SK-N-DZ (cell line): ENCODE data around the gene DDX49.
A peak's percentile ranks its signal among the peaks of the same experiment; 100 is the strongest.

ENCODE experiments used
- DNase-seq: peaks from one replicate; pipeline ENCODE4 v3.0.0-alpha.2; 2015; ENCODE audit warnings: low spot score

The DDX49 gene

GRCh38 chr19:18940769-18941627 is 21.5 kb downstream of the DDX49 start, which contains the start of gene HOMER3:
HOMER3 (minus strand) TSS chr19:18941217; CDS start chr19:18938982, 2,235 bp downstream.
- DNase-seq = peak; percentile 41

GRCh38 chr19:18941628-18942354 is 22.3 kb downstream of the DDX49 start:
- no peak for DNase-seq

GRCh38 chr19:18942692-18943091 is 23.2 kb downstream of the DDX49 start:
- DNase-seq = no peak

GRCh38 chr19:18943465-18943864 is 23.9 kb downstream of the DDX49 start:
- no peak for DNase-seq

GRCh38 chr19:18945297-18945696 is 25.8 kb downstream of the DDX49 start:
- no peak for DNase-seq

DNA sequence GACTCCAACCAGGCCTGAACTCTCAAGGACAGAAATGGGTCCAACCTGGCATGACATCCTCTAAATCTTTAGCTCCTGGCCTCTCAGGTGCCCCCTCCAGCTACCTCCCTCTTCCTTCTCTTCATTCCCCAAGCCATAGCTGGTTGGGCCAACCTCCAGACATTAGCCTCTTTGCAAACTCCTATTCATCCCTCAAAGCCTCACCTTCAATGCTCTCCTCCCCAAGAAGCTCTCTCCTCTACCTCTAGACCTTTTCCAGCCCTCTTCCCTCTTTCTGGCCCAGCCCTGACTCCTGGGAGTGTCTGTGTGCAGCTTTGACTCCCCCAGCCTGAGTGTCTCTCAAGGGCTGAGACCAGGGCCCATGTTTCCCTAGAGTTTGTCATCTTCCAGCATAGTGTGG is 26.8 kb downstream of the DDX49 start:
- DNase-seq = no peak

DNA sequence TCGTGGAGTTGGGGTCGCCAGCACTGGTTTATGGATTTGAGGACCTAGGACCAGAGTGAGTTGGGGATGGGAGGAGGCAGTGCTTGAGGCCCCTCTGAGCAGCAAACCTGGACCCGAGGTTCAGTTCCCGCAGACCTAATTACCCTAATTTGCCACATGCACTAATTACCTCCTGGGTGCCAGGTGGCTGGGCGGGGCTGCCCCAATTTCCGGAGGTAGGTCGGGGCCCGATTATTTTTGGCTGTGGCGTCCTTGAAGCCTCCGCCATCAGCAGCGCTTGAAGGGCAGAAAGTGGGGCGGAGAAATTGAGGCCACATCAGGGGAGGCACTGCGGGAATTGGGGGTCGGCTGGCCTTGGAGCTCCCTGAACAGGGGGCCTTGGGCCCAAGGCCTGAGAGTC is 27.4 kb downstream of the DDX49 start:
- DNase-seq = no peak

DNA sequence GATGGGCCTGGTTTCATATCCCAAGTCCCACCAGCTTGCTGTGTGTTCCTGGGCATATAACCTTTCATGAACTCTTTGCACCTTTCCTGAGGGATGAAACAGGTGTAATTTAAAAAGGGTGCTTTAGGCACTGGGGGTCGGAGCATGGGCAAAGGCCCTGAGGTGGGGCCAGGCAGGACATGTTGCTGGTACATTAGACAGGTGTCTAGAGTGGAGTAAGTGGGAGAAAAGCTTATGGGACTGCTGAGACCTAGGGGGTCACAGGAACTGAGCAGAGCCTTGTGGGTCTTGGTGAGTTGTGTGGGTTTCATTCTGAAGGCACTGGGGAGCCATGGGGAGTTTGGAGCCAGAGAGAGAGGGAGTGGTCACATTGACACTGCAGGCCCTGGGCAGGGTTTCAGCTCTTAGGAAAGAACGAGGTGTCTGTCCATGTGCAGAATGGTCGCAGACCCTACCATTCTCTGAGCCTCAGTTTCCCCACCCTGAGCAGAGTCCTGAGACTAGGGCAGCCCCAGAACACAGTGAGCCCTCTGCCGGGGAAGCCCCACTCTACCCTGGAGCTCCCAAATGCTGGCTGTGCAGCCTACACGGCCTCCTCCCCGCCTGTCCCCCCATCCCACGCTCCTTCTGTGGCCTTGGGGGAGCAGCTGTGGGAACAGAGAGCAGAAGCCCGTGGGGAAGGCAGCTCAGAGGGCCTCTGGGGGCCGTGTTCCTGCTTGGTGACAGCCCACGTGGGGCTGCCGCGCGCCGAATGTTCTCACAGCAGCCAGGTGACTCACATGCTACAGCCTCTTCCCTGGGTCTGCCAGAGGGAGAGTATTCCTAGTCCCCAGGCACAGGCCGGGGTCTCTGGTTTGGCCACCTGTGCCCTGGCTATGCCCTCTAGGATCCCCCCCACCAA is 28.8 kb downstream of the DDX49 start:
- no peak for DNase-seq

DNA sequence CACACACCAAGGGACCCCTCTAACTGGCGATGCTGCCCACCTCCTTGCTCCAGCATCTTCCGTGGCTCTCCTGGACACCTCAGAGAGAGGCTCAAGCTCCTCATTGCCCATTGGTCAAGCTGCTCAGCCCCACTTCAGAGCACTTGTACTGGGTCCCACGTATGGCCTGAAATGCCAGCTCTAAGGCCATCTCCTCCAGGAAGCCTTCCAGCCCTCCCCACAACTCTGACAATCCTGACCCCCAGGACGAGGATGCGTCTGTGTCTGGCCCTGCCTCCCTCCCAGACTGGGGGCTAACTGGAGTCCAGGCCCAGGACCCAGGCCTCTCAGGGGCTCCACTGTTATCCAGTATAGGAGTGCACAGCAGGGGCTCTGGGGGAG is 29.5 kb downstream of the DDX49 start:
- DNase-seq = no peak

DNA sequence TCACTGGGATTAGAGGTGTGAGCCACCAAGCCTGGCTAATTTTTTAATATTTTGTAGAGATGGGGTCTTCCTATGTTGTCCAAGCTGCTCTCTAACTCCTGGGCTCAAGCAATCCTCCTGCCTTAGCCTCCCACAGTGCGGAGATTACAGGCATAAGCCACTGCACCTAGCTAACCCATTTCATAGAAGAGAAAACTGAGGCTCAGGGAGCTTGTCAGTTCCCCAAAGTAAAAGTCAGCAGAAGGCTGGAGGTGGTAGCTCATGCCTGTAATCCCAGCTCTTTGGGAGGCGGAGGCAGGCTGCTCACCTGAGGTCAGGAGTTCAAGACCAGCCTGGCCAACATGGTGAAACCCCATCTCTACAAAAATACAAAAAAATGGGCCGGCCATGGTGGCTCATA is 30.3 kb downstream of the DDX49 start:
- no peak for DNase-seq

DNA sequence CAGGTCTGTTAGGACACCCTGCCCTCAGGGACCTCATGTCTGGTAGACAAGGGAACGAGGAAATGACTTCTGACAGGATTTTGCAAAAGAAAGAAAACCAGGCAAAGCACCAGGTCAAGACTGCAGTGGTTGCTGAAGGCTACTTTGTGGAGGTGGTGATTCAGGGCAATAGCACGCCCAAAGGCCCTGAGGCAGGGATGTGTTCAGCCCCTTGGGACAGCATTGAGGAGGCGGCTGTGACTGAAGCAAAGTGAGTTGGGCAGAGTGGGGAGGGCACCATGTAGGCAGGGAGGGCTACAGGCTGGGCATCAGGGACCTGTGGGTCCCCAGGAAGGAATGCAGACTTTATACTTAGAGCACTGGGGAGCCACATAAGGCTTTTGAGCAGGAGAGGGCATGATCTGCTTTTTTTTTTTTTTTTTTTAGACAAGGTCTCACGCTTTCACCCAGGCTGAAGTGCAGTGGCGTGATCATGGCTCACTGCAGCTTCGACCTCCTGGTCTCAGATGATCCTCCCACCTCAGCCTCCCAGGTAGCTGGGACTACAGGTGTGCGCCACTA is 32.3 kb downstream of the DDX49 start:
- DNase-seq = no peak

GRCh38 chr19:18952364-18953003 is 33.0 kb downstream of the DDX49 start:
- peak; percentile 53 for DNase-seq

GRCh38 chr19:18954094-18954493 is 34.6 kb downstream of the DDX49 start:
- DNase-seq = no peak

- DNase-seq = no peak
Observed at GRCh38 chr19:18955042-18955441, 35.5 kb downstream of the DDX49 start.

DNA sequence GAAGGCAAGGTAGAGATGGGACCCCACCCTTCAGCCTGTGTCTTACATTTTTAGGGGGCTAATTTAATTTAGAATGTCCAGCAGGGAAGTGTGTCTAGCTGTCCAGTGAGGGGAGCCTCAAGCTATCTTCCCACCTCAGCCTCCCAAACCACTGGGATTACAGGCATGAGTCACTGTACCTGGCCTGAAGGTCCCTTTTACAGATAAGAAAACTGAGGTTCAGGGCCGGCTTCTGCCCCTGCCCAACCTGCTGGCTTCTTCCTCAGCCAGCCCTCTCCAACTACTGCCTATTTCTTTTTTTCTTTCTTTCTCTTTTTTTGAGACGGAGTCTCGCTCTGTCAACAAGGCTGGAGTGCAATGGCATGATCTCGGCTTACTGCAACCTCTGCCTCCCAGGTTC is 40.9 kb downstream of the DDX49 start:
- DNase-seq = no peak

- no peak for DNase-seq
Observed at GRCh38 chr19:18961767-18962620, 42.5 kb downstream of the DDX49 start.

DNA sequence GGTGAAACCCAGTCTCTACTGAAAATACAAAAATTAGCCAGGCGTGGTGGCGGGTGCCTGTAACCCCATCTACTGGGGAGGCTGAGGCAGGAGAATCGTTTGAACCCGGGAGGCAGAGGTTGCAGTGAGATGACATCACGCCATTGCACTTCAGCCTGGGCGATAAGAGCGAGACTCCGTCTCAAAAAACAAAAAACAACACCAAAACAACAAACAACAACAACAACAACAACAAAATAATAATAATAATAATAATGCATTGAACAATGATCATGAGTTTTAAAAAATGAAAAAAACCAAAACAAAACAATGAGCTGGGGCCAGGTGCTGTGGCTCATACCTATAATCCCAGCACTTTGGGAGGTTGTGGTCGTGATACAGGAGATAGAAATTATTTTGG is 44.6 kb downstream of the DDX49 start:
- no peak for DNase-seq

- no peak for DNase-seq
Observed at GRCh38 chr19:18966307-18966706, 46.8 kb downstream of the DDX49 start.

- DNase-seq = no peak
Observed at GRCh38 chr19:18967358-18968146, 48.0 kb downstream of the DDX49 start.
